ENCODE measurements around the gene KIAA0513.
A peak's percentile ranks its signal among the peaks of the same experiment; 100 is the strongest.

GRCh38 chr16:85056211-85056748 lies 28.7 kb downstream of the KIAA0513 start:
- TF ChIP-seq CTCF (IDR thresholded peaks at IDR 0.05; ENCODE audit: low read depth, low read length) = peak; percentile 48
- no peak for TF ChIP-seq POLR2A (IDR thresholded peaks at IDR 0.05; ENCODE audit: extremely low read depth, insufficient read length)
- no peak for TF ChIP-seq MAX (IDR thresholded peaks at IDR 0.05; ENCODE audit: low read depth, low read length)
